HG02571 (cell line): Measurements from ENCODE around the gene LUZP1.

Experiments used
- ATAC-seq: cut with Tn5 transposase; IDR thresholded peaks from one replicate; pipeline ENCODE4 v1.9.1; 2021; ENCODE audit warnings: mild to moderate bottlenecking, moderate library complexity; ENCODE audit not compliant: unreplicated experiment

The LUZP1 gene

DNA sequence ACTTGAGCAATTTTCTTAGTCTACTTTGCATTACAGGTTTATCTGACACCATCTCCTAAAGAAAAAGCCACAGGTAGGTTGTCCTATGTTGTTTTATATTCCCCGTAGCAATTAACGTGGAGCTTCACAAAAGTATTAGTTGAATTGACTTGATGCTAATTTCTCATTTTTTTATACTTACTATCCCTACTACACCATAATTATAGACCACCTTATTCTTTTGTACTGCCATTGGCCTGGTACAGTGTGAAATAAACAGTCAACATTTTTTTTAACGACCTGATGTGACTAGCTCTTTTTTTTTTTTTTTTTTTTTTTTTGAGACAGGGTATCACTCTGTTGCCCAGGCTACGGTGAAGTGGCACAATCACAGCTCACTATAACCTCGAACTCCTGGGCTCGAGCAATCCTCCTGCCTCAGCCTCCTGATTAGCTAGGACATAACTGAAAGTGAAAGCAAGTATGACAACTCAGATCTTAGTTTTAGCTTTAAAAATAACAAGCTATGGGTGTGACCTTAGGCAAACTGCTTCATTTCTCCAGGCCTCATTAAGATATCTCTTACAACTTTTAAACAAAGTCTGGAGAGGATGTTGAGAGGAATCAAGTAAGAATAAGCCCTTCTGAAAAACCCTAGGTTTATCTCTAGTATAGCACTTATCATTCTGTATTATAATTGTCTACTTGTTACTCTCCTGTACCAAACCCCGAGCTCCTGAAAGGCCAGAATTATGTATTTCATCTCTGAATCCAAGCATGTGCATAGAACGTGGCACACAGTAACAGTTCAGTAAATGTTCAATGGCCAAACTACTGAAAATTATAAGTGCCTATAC, 49.5 kb downstream of the LUZP1 start:
- no peak for ATAC-seq

DNA sequence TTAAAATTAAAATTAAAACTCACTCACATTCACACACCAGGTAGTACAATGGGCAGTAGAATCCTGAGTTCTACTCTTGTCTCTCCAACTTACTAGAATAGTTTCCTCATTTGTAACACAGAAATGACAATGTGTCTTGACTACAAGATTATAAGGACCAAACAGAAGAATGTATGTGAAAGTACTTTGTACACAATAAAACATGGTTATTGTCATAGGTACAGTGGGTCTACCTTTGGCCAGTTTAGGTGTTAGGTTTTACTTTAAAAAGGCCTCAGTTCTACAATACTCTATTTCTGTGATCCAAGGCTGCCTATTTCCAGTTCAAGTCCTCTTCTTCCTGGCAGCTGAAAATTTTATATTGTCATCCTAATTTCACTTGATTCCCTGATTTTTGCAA, 50.2 kb downstream of the LUZP1 start:
- ATAC-seq, result no peak

DNA sequence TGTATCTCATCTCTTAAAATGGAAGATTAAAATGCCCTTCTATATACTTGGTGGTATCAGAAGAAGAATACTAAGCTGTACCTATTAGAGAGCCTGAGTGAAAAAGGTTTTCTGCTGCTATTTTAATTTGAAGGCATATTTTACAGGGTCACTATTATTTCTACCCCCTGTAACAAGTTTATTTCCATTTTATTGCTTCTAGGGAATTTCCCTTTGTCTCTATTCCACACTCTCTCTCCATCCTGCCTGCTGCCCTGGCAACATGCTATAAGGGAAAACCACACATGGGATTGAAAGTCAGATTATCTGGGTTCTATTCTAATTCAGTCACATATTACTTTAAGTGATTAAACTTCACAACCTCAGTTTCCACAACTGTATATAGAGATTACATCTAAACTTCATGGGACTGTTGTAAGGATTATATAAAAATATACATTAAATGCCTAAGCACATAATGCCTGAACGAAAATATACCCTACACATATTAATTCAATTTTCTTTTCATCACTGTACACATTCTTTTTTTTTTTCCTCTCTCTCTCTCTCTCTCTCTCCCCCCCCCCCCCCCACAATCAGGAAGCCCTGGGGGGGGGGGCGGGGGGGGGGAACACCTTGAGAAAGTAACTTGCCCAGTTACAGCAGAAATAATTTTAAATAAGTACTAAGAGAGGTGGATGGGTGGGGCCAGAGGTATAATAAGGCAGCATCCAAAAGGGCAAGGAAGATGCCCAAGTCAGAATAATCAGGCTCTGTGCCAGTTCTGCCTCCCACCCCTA, 51.5 kb downstream of the LUZP1 start:
- ATAC-seq, result no peak

DNA sequence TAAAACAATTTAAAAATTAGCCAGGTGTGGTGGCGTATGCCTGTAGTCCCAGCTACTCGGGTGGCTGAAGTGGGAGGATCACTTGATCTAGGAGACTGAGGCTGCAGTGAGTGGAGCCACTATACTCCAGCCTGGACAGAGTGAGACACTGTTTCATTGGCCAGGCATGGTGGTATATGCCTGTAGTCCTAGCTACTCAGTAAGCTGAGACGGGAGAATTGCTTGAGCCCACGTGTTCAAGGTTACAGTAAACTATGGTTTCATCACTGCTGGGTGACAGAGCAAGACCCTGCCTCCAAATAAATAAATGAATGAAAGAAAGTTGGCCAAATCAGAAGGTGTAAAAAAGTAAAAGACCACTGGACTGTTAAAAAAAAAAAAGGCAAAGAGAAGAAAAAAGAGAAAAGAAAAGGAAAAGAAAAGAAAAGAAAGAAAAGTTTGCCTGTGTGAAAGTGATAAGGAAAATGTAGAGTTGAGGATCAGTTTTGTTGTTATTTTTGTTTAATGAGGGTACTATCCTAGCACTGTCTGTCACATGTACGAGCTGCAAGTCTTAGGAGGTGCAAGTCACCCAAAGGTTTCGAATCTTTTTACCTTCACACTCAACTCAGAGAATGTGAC, 52.3 kb downstream of the LUZP1 start:
- ATAC-seq, result no peak

DNA sequence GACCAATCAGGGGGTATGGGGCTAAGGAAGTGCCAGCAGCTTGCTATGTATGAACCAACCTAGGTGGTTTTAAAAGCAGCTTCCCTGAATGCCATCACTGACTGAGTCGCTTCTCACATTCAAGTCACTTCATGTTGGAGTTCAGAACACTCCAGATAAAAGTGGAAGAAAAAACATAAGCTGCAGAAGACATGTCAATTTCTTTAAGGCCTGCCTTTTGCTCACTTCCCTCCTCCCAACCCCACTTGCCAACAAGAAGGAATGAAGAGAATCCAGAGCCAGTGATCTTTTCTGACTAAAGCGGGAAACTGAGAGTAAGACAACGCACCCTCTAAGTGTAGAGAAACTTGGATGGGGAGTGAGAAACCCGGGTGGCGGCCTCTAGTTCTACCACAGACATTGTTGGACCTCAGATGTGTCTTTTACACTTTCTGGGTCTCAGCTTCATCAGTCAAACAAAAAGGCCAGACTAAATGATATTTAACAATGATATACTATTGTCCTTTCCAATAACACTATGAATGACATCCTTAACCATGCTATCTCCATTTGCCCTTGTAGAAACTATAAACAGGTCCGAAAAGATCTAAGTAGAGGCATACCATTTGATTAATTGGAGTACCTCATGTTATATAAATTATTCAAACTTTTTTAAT, 54.1 kb downstream of the LUZP1 start:
- no peak for ATAC-seq

DNA sequence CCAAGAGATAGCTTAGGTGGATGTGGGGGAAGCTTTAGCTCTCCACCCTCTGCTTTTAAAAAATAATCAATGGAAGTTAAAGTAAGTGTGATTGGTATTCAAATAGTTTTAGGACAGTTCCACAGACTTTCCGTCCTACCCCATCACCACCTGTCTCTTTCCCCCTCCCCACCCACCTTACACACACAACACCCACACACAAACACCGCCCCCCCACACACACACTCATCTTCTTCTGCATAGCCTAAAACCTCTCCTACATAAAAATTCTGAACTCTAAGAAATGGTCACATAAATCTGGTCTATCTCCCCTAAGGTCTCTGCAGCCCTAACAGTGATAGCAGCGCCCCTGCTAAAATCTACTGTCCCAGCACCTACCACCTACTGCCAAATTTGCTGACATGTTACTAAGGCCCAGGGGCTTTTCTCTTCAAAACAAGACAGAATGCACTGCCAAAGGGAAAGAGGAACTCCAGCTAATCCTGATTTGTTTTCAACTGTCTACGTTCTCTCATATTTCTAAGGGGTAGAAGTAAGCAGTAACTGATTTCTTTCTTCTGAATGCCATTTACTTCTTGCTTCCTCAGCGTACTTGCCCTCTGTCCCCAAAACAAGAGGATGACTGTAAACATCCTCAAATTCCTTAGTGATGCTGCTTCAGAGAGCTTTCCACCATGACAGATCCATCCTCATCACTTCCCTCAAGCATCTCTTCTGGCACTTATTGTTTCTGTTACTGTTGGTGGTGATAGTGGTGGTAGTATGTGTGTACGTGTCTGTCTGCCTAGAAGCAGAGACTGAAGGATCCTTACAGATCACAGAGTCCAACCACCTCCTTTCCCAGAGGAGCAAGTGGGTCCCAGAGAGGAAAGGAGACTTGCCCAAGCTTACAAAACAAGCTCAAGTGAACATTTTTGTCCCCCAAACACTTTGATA, 56.8 kb downstream of the LUZP1 start:
- ATAC-seq, result no peak

DNA sequence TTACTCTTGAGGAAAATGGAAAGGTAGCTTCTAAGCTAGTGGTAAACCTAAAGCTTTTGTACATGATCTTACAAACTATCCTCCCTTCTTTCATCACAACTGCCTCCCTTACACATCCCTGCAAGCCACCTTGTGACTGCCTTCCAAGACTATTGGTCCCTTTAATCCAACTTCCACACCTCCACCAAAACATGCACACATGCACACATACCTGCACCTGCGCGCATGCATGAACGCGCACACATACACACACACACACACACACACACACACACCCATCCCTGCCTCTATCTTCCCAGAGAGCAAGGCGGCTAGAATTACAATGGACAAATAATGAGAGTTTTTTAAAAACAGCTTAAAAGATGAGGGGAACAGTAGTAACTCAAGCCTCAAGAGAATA, 58.3 kb downstream of the LUZP1 start:
- ATAC-seq, result no peak

DNA sequence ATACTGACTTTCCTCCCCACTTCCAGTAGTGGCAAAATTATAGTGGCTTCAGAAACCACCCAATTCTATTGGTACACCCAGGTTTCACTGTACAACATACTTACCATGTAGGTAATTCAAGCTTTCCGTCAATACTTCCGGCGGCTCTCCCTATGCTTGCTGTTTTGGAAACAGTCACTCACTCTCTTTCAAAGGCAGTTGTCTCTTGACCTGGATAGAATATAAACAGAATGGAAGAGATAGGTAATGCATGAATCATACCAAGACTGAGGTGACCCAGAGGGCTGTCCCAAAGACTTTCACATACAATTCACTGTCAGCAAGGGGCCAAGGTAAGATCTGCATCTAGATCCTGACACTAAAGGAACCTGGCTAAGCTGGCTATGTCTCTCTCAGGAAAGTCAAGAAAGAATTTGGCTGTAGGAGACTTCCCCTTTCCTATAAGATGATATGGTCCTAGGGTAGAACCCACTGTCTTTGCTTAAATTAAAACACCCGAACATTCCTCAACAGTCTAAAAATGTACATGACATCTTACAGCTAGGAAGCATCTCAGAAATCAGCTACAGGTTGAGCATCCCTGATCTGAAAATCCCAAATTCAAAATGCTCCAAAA, 59.6 kb downstream of the LUZP1 start:
- no peak for ATAC-seq

DNA sequence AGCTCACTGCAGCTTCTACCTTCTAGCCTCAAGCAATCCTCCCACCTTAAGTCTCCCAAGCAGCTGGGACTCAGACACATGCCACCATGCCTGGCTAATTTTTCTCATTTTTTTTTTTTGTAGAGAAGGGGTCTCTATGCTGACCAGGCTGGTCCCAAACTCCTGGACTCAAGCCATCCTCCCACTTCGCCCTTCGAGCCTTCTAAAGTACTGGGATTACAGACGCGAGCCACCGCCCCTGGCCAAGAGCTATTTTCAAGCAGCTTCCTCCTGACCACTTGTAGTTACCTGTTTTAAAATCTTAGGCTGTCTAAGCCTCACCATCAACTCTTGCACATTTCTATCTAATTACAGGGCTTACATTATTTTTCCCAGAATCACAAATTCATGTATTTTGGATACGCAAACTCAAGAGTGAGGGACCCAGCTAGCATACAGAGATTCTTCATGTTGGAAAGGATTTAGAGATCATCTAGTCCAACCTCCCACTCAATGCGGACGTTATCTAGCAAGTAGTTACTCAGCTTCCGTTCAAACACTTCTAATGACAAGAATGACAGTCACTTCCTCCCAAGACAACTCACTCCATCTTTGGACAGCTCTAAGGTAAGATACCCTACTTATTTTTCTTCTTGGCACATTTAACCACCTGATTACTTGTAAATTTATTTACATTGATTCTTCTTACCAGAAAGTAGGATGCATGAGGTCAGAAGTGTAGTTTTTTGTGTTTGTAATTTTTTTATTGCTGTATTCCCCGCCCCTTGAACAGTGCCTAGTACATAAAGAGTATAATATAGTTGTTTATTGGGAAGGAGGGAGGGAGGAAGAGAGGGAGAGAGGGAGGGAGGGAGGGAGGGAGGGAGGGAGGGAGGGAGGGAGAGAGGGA, 65.4 kb downstream of the LUZP1 start:
- no peak for ATAC-seq

DNA sequence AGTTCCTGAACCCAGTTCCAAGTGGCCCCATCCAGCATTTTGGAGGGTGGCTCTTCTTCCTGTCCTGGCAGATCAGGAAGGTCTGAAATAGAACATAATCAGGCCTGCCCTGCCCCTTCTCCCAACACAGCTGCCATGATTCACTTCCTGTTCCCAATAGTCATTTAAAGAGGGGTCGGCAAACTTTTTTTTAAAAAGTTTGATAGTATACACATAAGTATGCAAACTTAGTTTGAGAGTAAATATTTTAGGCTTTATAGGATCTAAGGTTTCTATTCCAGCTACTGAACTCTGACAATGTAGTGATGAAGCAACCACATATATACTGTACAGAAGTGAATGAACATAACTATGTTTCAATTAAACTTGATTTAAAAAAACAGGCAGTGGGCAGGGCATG, 66.4 kb downstream of the LUZP1 start:
- ATAC-seq, result no peak

DNA sequence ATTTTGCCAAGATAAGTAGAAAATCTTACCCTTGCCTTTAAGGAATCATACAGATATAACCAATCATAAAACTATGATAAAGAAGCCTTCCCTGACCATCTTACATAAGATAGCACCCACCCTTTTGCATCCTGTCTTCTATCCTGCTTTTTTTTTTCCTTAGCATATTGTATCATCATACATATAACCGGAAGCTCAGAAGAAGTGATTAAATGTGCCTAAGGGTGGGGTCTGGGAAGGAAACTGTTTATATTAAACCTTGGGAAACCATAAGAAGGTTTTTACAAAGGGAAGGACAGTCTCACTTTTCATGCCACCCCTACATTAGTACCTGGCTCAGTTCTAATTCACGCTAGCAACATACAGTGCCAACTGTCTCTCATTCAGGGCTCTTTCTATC, 66.8 kb downstream of the LUZP1 start:
- no peak for ATAC-seq

DNA sequence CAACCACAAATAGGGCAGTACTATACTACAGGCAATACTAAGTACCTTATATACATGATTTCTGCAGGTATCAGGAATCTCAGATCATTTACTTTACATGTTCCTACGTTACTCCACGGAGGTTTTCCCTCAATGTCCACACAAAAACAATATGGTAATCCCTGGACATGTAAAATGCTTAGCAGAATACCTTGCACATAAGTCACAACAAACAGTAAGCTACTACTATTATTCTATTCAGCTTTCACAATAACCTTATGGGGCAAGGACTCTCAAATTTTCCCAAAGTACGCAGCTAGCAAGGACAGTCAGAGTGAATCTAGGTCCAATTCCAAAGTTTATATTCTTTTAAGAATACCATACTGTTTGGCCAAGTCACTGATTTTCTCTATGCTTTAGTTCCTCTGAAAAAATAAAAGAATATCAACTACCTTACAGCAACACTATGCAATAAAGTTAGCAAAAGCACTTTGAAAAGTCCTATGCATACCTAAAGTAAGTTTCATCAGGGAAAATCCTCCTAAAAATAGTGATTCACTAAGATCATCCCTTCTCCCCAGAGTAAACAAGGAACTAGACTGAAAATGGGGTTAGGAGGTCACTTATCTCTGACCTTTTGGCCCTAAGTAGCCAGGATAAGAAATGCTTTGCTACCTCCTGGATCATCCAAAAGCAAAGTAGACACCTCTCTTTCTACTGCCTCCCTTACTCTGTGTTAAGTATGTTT, 67.4 kb downstream of the LUZP1 start:
- no peak for ATAC-seq

DNA sequence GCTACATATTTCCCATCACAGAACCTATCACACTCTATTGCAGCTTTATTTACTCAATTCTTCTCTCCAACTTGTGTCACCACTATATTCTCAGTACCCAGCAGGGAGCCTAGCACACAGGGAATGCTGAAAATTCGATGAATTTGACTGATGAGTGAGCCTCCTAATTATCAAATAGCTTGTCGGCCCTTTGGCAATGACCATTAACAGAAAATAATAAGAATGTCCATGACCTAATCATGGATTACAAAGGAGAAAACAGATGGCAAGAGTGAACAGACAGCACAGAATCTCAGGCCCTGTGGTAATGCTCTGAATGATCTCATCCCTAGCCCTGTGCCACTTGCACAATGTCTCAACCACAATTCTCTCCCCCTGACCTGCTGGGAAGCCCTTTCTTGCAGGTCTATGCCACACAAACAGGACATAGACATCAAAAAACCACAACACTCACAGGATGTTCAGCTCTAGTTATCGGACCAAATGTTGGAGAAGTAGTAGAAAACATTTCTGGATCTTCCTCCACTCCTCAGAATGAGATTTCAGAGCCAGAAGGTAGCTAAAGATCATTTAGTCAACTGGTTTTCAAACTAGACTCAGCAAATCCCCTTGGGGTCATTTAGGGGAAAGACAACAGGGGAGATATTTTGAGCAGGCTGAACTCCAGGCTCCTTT, 68.4 kb downstream of the LUZP1 start:
- ATAC-seq, result no peak

DNA sequence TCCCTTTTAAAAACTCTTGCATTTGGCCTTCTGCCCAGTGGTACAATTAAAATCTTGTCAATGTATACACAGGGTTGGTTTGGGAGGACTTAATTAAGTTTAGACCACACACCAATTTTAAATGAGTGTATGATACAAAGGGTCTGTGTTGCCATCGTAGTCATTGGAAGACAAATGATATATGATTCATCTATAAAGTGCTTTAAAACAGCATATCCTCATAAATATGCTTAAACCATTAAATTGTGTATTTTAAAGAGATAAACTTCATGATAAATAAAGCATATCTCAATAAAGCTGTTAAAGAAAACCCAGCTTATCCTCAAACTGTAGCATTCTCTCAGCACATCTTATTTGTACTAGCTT, 69.5 kb downstream of the LUZP1 start:
- no peak for ATAC-seq

DNA sequence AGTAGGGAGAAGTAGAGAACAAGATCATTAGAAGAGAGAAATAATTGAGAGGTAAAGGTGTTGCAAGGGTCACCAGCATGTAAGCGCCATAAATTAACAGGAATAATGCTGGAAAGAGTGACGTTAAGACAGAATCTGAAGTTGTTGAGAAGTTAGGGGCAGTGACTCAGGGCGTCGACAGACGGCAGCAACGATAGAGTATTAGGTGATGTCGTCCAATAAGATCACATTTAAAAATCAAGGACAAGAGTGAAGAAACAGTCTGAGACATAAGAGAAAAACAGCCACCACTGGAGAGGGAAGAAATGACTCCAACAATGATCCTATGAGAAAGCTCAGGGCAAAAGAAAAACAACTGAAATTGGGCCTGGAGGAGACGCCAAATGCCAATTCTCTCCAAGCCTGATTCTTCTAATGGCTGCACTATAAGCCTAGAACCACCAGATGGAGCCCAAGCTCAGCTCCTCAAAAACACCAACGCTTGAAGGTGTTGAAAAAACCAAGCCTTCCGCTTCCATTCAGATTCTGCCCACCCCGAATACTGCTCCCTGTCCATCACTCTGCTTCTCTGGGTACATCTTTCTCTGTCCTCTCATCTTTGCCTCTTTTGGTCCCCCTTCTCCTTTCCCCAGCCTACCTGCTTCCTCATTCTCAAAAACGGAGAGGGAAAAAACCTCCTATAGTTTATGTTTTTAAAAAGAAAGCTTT, 70.0 kb downstream of the LUZP1 start:
- ATAC-seq, result no peak

DNA sequence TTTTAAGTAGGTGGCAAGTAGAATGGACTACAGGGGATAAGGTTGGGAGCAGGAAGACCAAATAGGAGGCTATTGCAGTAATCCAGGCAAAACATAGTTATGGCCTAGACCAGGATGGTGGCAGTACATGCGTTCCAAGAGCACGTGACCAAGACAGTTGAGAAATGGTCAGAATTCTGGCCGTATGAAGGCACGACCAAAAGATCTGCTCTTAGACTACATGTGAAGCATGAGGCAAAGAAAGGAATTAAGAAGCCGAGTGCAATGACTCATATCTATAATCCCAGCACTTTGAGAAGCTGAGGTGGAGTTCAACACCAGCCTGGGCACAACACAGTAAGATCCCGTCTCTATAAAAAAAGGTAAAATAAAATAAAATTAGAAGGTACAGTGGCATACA, 71.3 kb downstream of the LUZP1 start:
- ATAC-seq, result no peak

DNA sequence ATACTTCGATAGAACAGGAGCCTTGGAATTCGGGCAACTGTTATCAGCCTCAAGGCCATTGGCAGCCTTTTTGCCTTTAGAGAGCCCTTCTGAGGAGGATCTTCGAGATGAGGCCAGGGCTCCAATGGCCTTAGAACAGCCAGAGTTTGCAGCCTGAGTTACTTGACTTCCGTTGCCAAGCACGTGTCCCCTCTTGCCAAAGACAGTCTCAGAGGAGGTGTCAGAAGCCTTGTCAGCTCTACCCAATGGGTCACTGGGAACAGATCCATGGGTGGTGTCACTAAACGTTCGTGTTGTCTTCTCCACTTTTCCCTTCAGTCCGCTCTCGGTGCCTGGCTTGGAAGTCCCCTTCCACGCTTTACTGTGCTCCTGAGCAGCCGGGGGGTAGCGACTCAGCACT, 76.2 kb downstream of the LUZP1 start:
- no peak for ATAC-seq
